Esophagus squamous epithelium (tissue), 5 donors: ENCODE data around the gene TCN1. TPM values are rescaled to one million over a fixed set of nuclear protein-coding genes. Genes with fewer than 3 reads are reported as not detected.
"Not testable (repeated sequence)": the region's sequence is repeated elsewhere in the genome, so short reads cannot be mapped to it uniquely, and the experiment has no call there.

Experiments
- DNase-seq: peaks from one replicate; lab custom pipeline; 2025; lab: John Stamatoyannopoulos, UW
- H3K27ac ChIP-seq, 4 donors: fragments of 200-600 bp; sonication (generic); one replicate each; pipeline ENCODE4 v1.5.1; 2016 to 2019; ENCODE audit warnings: mild to moderate bottlenecking in 1 of 4
- H3K27me3 ChIP-seq, 4 donors: fragments of 200-600 bp; sonication (generic); 1 replicate in 3 of 4; 2 replicates in 1 of 4; pipeline versions ENCODE4 v1.5.1 to v1.6.0; 2017 to 2021; ENCODE audit warnings: antibody characterized with exemption in 1 of 4
- H3K36me3 ChIP-seq, 3 donors: fragments of 200-600 bp; sonication (generic); one replicate each; pipeline ENCODE4 v1.5.1; 2016 to 2019
- H3K4me1 ChIP-seq, 3 donors: fragments of 200-600 bp; sonication (generic); one replicate each; pipeline ENCODE4 v1.5.1; 2017 to 2019
- H3K4me3 ChIP-seq, 4 donors: fragments of 200-600 bp; sonication (generic); 1 replicate in 3 of 4; 2 replicates in 1 of 4; pipeline ENCODE4 v1.5.1; 2016 to 2019; ENCODE audit warnings: mild to moderate bottlenecking in 2 of 4, moderate library complexity in 1 of 4
- H3K9me3 ChIP-seq, 3 donors: fragments of 200-600 bp; sonication (generic); one replicate each; pipeline ENCODE4 v1.5.1; 2016 to 2019
- CTCF ChIP-seq, 6 experiments: fragments of 450-650 bp in 4 of 6; fragments of 200-600 bp in 2 of 6; sonication (generic) in 2 of 6; IDR thresholded peaks; one replicate each; pipeline ENCODE4 v1.5.1; 2016 to 2019; ENCODE audit warnings: antibody characterized with exemption in 6 of 6, mild to moderate bottlenecking in 4 of 6, moderate library complexity in 4 of 6
- POLR2A ChIP-seq, 4 donors: fragments of 450-650 bp; IDR thresholded peaks; one replicate each; pipeline ENCODE4 v1.6.1; 2017; ENCODE audit warnings: antibody characterized with exemption in 4 of 4, mild to moderate bottlenecking in 4 of 4, moderate library complexity in 3 of 4
- WGBS, 2 donors: methylation state at CpG; one replicate each; pipeline ENCODE4 v1.1.5; 2018; 5-methylcytosine and 5-hydroxymethylcytosine counted together
- intact Hi-C: fragments of 100-400 bp; cut with DNase I; formaldehyde crosslinking; loops from one replicate; pipeline ENCODE4 v1.15.0; 2022
- total RNA-seq, 4 donors: library from RNA; depleted of rRNA; stranded (reverse); fragments of >200 nt; gene quantifications; one replicate each; pipeline ENCODE4 v1.1.0, GENCODE V29; 2016
- donor health status: DM: yes; HTN: yes; CAD: no.

The TCN1 gene
- 100 to 1,000 TPM in 1 of 4 donors, 10 to 100 TPM in 3; 10.3 to 108 (median 39.0) TPM for total RNA-seq

- 69 to 83% methylated on average over 3 of the region's 3 CpGs for WGBS, 2 donors
- Histone ChIP-seq H3K4me3 (peak within 1 kb of the TSS in 1 of 4 donors; percentile 40), H3K27ac (peak within 1 kb of the TSS in 3 of 4 donors; percentile 28 to 71 (median 71)), H3K36me3 (no peaks in the 10 kb centered on the region), H3K4me1 (peaks cover 0 to 9% (median 4%) of the 10 kb centered on the region in 3 donors), H3K27me3 (no peaks in the 10 kb centered on the region), H3K9me3 (no peaks in the 10 kb centered on the region)
- TF ChIP-seq CTCF (IDR thresholded peaks at IDR 0.05): no peak
- intact Hi-C loops: no loop called here
- DNase-seq: no peak
These were observed at the start of gene TCN1 for GRCh38 chr11:59866397-59866796. Gene TCN1, minus strand, starts transcription at chr11:59866487. Its CDS starts 17 bp downstream, at chr11:59866470.

- intact Hi-C loops: not testable (repeated sequence)
These were observed 37.3 kb upstream of the TCN1 start for GRCh38 chr11:59903569-59903968.

GRCh38 chr11:59901306-59901705, 35.0 kb upstream of the TCN1 start:
- 18 to 25% methylated on average over 1 of the region's 1 CpG for WGBS, 2 donors
- intact Hi-C loops: no loop called here
- no peak overlapping the region for H3K4me3 ChIP-seq
- peaks cover 0 to 6% (median 0%) of the 10 kb centered on the region in 3 donors for H3K4me1 ChIP-seq
- H3K9me3 ChIP-seq: no peaks in the 10 kb centered on the region
- no peak for DNase-seq
- no peak for TF ChIP-seq CTCF (IDR thresholded peaks at IDR 0.05)
- no peak for TF ChIP-seq POLR2A (IDR thresholded peaks at IDR 0.05)
- H3K27me3 ChIP-seq: no peaks in the 10 kb centered on the region
- H3K27ac ChIP-seq: no peak overlapping the region
- no peaks in the 10 kb centered on the region for H3K36me3 ChIP-seq

More at GRCh38 chr11:59903569-59903968, 37.3 kb upstream of the TCN1 start:
- not testable (repeated sequence) for H3K9me3 ChIP-seq, DNase-seq, H3K4me1 ChIP-seq, H3K27ac ChIP-seq, H3K36me3 ChIP-seq, H3K27me3 ChIP-seq, H3K4me3 ChIP-seq
- 68 to 77% methylated on average over 2 of the region's 2 CpGs for WGBS, 2 donors

- H3K27me3 ChIP-seq: no peaks in the 10 kb centered on the region
- no peaks in the 10 kb centered on the region for H3K36me3 ChIP-seq
- WGBS, 2 donors: 50 to 55% methylated on average over 6 of the region's 6 CpGs
- TF ChIP-seq CTCF (IDR thresholded peaks at IDR 0.05) (no peak), POLR2A (IDR thresholded peaks at IDR 0.05) (no peak)
- DNase-seq: no peak
- H3K9me3 ChIP-seq: no peaks in the 10 kb centered on the region
- H3K4me3 ChIP-seq: no peak overlapping the region
- H3K4me1 ChIP-seq: peaks cover 0 to 6% (median 0%) of the 10 kb centered on the region in 3 donors
- intact Hi-C loops: no loop called here
- H3K27ac ChIP-seq: no peak overlapping the region
These were observed 34.3 kb upstream of the TCN1 start for GRCh38 chr11:59900366-59901126.

GRCh38 chr11:59899532-59899931, 33.2 kb upstream of the TCN1 start:
- intact Hi-C loops: no loop called here
- Histone ChIP-seq H3K36me3 (no peaks in the 10 kb centered on the region), H3K9me3 (no peaks in the 10 kb centered on the region), H3K4me3 (no peak overlapping the region), H3K4me1 (peaks cover 0 to 6% (median 0%) of the 10 kb centered on the region in 3 donors), H3K27ac (no peak overlapping the region), H3K27me3 (no peaks in the 10 kb centered on the region)
- 72 to 79% methylated on average over 11 of the region's 11 CpGs for WGBS, 2 donors
- DNase-seq: no peak
- TF ChIP-seq CTCF (IDR thresholded peaks at IDR 0.05): no peak
- no peak for TF ChIP-seq POLR2A (IDR thresholded peaks at IDR 0.05)
